NCI-H774 (cell line): ENCODE measurements around the gene ARFGEF2.
"Not testable (repeated sequence)": the region's sequence is repeated elsewhere in the genome, so short reads cannot be mapped to it uniquely, and the experiment has no call there.

ENCODE experiments used
- DNase-seq: peaks from one replicate; lab custom pipeline; 2025; lab: John Stamatoyannopoulos, UW

The ARFGEF2 gene

DNA sequence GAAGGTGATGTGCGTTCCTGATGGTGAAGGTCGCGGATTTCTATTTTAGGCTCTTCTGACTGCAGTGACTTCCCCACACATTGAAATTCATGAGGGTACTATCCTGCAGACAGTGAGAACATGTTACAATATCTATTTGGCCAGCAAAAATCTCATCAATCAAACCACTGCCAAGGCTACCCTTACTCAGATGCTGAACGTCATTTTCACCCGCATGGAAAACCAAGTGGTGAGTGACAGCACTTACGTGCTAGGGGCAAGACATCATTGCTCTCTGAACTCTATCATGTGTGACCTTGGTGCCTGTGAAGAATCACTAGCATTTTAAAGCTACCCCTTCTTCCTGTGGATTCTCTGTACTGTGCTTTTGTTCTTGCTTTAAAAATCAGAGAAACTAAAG is 31.1 kb downstream of the ARFGEF2 start:
- DNase-seq: no peak

DNA sequence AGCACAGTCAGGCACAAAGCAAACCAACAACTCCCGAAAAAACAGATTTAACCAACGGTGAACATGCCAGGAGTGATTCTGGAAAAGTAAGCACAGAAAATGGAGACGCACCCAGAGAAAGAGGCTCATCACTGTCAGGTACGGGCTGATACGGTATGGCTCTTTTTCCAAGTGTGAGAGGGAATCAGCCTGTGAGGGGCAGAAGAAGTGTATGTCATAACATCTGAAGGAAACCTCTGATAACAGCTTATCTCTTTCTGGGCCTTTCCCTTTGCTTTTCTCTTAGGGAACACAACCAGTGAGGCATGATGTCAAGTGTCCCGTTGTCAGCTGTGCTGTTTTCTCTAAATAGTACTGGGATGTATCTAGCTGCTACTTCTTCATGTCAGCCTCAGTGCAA is 32.1 kb downstream of the ARFGEF2 start:
- no peak for DNase-seq

DNA sequence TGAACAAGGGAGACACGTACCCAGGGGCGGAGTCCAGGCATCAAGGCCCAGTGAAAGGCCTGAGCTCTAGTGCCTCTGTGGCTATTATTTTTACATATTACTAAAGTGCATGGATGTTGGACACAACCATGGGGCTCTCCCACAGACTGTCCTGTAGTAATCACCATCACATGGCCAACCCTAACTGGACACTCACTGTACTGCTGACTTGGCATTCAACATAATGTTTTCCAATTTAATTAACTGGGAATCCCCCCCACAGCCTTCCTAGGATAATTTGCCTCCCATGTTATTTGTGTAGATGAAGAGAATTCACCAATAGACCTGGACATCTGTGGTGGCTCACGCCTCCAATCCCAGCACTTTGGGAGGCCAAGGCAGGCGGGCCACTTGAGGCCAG is 34.5 kb downstream of the ARFGEF2 start:
- DNase-seq: no peak

DNA sequence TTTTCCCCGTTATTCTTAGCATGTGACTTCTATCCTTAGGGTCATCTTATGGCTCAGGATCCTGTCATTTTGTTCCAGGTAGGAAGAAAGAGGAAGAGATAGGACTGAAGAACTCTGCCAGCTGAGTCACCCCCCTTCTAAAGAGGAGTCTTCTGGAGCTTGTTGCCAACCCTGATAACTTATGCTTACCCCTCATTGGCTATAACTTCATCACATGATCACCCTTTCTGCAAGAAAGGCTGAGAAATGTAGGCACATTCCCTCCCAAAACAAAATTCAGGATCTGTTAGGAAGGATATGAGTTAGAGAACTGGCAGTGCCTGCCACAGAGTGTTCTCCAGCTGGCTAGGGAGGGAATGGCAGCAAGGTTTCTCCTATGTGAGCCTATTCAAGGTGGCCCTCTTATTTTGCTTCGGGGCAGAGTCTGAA is 35.6 kb downstream of the ARFGEF2 start:
- DNase-seq: no peak

DNA sequence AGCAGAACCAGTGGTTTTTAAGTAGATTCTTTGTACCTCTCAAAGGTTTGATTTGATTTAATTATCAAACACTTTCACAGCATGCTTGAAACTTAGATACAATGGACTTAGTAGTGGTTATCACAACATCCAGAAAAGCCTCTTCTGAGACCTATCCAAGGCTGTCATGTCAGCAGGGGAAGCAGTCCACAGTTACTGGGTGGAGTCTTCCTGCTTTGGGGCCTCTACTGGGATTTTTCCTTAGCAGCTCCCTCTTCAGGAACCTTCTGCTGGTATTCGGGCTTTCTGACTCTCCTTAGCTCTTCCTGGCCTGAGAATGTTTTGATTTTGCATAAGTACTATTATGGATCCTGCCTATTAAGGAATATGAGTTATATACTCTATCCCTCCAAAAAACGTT is 36.0 kb downstream of the ARFGEF2 start:
- DNase-seq: no peak

DNA sequence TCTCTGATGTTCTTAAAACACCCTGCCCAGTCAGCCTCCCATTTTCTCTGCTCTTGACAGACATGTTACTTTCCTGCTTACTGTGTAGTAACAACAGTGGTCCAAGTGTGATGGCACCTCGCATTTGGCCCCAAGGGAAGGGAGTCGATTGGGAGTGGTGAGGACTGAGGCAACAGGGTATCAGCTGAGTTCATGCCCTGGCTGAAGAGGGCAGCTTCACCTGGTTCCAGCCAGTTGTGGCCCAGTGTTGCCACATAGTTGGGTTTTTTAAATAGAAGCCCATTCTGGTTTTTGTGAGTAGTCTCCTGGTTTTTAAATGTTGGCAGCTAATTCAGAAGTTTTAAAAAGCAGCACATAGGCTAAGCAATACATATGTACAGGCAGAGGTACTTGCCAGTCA is 37.2 kb downstream of the ARFGEF2 start:
- DNase-seq: no peak

DNA sequence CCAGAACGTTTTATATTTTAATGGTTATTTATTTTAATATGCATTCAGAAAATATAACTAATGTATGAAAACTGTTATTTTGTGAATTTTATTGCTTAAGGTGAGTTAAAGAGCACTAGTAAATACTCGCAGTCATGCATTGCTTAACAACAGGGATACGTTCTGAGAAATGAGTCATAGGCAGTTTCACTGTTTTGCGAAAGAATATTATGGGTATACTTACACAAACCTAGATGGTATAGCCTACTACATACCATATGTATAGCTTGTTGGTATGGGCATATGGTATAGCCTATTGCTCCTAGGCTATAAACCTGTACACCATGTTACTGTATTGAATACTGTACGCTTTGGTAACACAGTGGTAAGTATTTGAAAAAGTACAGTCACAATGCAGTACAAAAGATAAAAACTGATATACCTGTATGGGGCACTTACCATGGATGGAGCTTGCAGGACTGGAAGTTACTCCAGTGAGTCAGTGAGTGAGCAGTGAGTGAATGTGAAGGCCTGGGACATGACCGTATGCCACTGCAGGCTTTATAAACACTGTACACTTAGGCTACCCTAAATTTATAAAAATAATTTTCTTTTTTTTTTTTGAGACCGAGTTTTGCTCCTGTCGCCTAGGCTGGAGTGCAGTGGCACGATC is 38.5 kb downstream of the ARFGEF2 start:
- DNase-seq: no peak

DNA sequence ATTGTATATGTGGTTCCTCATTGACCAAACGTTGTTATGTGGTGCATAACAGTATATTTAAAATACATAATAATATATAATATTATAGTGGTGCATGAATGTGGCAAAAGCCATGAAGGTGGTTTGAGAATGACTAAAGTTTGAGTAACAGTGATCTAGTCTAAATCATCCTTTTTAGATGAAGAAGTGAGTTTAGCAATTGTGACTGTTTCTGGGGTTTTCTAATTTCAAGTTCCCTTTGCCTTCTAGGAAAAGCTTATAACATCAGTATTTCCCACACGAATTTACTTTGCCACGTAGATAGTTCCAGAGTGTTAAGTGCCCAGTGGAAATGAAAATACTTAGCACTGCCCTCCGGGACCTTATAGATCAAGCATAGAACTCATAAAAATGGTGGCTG is 40.9 kb downstream of the ARFGEF2 start:
- no peak for DNase-seq

DNA sequence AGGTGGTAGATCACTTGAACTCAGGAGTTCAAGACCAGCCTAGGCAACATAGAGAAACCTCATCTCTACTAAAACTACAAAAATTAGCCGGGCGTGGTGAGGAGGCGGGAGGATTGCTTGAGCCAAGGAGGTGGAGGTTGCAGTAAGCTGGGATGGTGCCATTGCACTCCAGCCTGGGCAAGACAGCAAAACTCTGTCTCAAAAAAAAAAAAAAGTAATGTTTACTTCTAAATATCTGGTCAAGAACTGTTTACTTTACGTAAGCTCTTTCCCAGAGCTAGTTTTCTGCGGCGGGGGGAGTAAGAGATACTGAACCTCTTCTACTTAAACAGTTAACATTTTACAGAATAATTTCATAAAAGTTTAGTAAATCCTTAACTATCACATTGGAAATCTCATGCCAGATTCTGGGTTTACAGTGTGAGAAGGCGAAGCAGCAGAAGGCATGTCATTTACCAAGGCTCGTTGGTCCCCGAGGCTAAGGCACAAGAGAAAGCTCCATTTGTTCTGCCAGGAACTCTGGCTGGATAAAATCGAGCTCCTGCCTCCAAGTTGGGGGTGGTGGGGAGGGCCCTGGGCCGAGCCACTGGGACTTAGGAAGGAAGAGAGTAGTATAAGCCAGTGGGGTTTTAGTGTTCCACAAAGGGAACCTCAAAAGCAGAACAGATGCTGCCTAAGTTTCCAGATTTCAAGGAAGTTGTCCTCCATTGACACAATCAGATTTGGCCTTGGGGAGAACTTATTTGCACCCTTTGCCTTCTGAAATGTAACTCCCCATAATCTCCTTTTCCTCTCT is 41.7 kb downstream of the ARFGEF2 start:
- no peak for DNase-seq

DNA sequence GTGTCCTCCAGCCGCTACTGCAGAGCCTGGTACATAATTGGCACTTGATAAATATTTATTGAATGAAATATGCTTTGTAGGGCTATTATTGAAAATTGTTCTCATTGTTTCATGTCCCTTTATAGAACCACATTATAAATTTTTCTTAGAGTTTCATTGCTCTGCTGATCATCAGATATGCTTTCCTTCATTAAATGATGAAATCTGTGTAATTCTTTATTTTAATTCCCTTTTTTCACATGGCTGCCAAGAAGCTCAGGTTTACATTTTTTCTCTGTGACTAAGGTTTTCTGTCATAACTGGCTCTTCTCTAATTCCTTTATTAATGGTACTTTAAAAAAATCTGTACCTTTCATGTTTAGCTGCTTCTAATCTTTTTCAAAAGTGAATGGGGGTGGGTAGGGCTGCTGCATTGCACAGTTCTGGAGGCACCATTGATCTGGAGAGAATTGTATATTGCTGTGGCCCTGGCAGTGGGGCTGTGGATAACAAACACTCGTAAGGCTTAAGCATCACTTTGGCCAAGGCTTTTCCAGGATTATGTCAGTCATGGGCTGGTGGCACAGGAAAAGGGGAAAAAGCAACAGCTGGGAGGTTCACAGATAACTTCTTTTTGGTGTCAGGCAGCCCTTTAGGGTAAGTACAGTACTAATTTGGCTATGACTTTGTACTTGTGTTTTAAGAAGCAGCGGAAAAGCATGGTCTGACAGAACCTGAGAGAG is 43.8 kb downstream of the ARFGEF2 start:
- DNase-seq: no peak

DNA sequence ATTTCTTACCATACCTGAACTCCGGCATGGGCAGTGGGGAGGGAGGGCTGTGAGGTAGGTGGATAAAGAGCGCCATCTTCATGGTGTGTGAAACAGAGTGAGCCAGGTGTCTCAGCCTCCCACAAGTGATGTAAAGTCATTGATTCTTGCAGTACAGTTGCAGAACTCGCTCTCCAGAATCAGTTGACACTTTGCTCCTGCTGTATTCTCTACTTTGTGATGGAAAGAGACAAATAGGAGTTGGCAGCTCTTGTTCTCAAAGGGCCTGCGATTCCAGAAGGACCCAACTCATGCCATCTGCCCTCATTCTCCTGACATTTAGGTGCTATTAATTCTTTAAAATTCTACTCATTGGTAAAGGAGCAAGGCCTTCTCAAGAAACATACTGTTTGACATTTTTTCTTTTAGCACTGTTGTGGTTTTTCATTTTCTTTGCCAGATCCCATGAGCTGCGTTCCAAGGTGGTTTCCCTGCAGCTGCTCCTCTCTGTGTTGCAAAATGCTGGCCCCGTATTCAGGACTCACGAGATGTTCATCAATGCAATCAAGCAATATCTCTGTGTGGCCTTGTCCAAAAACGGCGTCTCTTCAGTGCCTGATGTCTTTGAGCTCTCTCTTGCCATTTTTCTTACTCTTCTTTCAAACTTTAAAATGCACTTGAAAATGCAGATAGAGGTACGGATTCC is 49.3 kb downstream of the ARFGEF2 start:
- no peak for DNase-seq

DNA sequence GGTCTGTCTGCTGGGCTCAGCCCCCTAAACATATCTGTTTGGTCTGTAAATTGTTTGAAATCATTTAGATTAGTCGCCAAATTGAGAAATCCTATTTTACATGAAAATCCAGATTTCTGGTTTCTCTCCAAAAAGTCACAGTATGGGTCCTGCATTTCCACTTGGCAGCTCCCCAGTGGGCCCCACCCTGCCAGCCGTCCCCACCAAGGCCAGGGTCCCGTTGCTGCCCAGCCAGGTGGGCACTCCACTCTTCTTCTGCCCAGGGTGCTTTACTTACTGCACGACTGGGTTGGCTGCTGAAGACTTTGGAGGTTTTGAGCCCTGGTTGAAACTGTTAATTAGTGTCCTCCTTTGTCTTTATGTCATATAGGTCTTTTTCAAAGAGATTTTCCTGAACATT is 50.4 kb downstream of the ARFGEF2 start:
- no peak for DNase-seq

DNA sequence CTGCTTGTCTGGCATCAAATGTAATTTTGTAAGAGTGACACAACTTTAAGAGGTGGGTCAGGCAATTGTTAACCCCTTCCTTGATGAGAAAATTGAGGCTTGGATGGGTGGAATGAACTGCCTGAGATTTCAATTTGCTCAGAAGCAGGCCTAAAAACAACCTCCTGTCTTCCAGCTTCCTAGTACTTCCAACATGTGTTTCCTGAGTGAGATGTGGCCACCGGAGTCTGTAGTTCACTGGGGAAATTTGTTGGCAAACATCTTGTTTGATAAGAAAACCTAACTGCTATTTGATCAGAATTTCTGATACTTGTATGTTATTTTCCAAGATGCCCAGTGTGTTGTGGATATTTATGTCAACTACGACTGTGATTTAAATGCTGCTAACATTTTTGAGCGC is 51.3 kb downstream of the ARFGEF2 start:
- no peak for DNase-seq

DNA sequence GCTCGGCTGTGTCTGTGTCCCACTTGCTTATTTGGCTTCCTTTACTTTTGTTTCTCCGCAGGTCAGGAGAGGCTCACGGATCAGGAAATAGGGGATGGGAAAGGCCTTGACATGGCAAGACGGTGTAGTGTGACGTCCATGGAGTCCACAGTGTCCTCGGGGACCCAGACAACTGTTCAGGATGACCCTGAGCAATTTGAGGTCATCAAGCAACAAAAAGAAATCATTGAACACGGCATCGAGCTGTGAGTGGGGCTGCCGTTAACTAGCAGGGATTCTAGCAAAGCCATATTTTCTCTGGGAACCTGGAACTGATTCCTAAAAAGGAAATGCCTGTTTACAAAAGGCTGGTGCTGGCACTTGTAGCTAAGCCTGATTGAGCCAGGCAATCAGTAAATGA is 54.4 kb downstream of the ARFGEF2 start:
- DNase-seq: no peak

DNA sequence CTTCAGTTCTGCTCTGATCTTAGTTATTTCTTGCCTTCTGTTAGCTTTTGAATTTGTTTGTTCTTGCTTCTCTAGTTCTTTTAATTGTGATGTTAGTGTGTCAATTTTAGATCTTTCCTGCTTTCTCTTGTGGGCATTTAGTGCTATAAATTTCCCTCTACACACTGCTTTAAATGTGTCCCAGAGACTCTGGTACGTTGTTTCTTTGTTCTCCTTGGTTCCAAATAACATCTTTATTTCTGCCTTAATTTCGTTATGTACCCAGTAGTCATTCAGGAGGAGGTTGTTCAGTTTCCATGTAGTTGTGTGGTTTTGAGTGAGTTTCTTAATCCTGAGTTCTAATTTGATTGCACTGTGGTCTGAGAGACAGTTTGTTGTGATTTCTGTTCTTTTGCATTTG is 58.5 kb downstream of the ARFGEF2 start:
- not testable (repeated sequence) for DNase-seq

DNA sequence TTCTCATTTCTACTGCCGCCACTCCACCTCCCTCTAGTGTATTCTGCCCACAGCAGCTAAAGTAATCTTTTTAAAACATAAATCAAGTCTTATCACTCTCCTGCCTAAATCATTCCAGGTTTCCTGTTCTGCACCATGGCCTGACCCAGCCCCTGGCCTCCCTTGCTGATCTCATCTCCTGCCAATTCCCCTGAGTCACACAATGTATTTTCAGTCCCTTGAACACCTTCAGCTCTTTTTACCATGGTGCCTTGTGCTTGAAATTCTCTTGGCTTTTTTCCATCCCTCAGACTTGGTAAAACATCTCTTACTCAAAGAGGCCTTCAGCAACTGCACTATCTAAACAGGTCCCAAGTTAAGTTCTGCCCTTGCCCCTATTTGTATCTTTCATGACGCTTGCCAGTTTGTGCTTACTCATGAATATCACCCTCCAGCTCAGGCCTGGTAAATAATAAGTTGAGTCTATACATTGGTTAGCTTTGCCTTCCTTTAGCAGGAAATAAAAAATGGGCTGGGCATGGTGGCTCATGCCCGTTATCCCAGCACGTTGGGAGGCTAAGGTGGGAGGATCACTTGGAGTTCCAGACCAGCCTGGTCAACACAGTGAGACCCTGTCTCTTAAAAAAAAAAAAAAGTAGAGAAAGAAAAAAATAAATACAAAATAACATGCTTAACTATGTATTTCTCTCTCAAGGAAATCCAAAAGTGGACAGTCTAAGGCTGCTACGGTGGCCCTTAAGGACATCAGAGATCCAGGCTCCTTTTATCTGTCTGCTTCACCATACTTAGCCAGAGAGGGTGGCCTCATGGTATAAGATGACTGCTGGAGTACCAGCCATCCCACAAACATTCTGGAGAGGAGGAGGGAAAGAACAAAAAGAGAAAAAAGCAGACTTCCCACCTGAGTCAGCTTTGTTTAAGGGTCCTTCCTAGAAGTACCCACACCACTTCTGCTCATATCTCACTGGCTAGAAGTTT is 62.2 kb downstream of the ARFGEF2 start:
- DNase-seq: no peak

DNA sequence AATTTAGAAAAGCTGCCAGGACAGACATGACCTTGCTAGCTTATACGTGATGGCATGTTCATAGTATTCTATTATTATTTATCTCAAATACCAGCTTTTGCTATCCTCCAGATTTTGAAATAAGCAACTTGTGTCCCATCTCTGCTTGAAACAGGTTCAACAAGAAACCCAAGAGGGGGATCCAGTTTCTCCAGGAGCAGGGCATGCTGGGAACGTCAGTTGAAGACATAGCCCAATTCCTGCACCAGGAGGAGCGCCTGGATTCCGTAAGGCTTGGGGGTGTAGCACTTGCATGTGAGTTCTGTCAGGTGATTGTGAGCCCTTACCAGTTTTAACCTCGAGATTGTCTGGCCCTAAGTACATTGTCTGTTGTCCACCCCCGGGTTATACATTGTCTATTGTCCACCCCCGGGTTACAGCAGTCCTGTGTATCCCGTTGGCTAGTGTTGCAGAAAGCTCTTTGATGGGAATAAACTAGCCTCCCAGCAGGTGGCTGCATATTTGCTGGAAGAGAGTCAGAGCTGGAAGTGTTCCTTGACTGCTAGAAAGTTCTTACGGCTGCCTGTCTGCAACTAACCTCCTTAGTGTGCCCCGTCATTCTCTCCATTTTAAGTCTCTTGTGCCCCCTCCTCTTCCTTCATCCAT is 63.2 kb downstream of the ARFGEF2 start:
- no peak for DNase-seq

DNA sequence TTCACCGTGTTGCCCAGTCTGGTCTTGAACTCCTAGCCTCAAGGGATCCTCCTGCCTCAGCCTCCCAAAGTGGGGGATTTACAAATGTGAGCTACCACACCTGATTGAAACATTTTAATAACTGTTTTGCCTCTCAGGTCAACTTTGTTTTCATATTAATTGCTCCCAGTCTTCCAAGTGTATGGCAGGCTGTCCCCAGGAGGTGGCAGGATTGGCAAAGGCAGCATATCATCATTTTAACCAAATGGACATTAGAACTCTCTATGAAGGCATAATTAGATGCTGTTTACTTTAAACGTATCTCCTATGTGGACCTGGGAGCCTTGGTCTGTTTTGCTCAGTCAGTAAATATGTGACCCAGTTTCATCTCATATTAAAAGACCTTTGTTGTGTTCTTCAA is 65.4 kb downstream of the ARFGEF2 start:
- peak; percentile 41 for DNase-seq

DNA sequence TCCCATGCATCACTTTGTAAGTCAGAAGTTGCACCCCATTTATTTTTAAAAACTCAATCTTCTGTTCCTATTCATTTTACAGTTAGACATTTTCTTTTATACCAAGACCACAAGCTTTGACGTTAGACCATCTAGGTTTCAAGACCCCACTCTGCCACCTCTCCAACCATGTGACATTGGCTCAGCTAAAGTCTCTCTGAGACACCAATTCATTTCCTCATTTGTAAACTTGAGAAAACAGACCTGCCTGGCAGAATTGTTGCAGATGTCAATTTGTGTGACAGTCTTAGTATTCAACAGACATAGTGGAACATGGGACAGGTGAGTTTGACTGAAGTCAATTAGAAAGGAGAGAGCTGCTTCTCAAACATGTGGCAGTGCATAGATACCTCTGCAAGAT is 69.0 kb downstream of the ARFGEF2 start:
- no peak for DNase-seq

DNA sequence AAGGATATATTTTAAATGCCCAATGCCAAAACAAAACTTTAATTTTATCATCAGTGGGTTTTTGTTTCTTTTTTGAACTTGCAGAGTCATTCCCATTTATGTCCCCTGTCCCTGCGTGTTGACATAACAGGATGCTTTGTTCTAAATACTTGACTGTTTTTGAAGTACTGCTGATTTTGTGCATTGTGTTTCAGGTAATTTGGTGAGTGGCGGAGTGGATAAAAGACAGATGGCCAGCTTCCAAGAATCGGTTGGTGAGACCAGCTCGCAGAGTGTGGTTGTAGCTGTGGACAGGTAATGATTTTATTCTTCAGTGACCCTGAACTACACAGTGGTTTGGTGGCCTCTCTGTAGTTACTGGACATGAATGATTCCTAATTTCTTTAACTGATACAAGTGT is 74.1 kb downstream of the ARFGEF2 start:
- DNase-seq: peak; percentile 90
